ENCODE measurements around the gene CRTAP. TPM values are rescaled to one million over a fixed set of nuclear protein-coding genes. Genes with fewer than 3 reads are reported as not detected.

The CRTAP gene
- total RNA-seq, 1 donor = 196 TPM

- DNase-seq (ENCODE audit: low read depth) = no peak
- H3K4me3 ChIP-seq (ENCODE audit: low read depth, low read length) = no peak overlapping the region
- TF ChIP-seq CTCF (IDR thresholded peaks at IDR 0.05; ENCODE audit: insufficient read depth, low read depth, low read length) = no peak
Observed at GRCh38 chr3:33186524-33187367, 72.9 kb downstream of the CRTAP start.

- DNase-seq (ENCODE audit: low read depth) = no peak
Observed at GRCh38 chr3:33187368-33187634, 73.5 kb downstream of the CRTAP start.

GRCh38 chr3:33194303-33194702 lies 80.5 kb downstream of the CRTAP start:
- no peak for TF ChIP-seq CTCF (IDR thresholded peaks at IDR 0.05; ENCODE audit: insufficient read depth, low read depth, low read length)
- H3K4me3 ChIP-seq (ENCODE audit: low read depth, low read length) = no peak overlapping the region
- no peak for DNase-seq (ENCODE audit: low read depth)

More at GRCh38 chr3:33187368-33187634, 73.5 kb downstream of the CRTAP start:
- TF ChIP-seq CTCF (IDR thresholded peaks at IDR 0.05; ENCODE audit: insufficient read depth, low read depth, low read length) = no peak
- no peak overlapping the region for H3K4me3 ChIP-seq (ENCODE audit: low read depth, low read length)

- TF ChIP-seq CTCF (IDR thresholded peaks at IDR 0.05; ENCODE audit: insufficient read depth, low read depth, low read length) = no peak
- H3K4me3 ChIP-seq (ENCODE audit: low read depth, low read length) = no peak overlapping the region
- no peak for DNase-seq (ENCODE audit: low read depth)
Observed at GRCh38 chr3:33196538-33196937, 82.7 kb downstream of the CRTAP start.

Small RNA genes within 50 kb of the gene (small RNA-seq; reads per million reads assigned to genes)
- not detected for gene AC123900.1
- gene RN7SL296P = not detected
- not detected for gene SUMO2P10

Other genes with a start within 250 kb of the CRTAP start
- gene CCR4, start 162.4 kb upstream of the CRTAP start, total RNA-seq = not detected in 2 replicates
- 49.3 and 63.5 TPM in 2 replicates for gene GLB1, start 16.9 kb upstream of the CRTAP start, total RNA-seq
- gene TMPPE, start 16.9 kb upstream of the CRTAP start, total RNA-seq = 4.8 and 7.3 TPM in 2 replicates
- 1.3 and 2.2 TPM in 2 replicates for gene SUSD5, start 104.8 kb downstream of the CRTAP start, total RNA-seq
- 12.6 and 16.8 TPM in 2 replicates for gene FBXL2, start 163.4 kb downstream of the CRTAP start, total RNA-seq